ENCODE results near the gene ZNF217.

- peak; percentile 85 for TF ChIP-seq CTCF (conservative IDR thresholded peaks at IDR 0.05; ENCODE audit: low read length)
- TF ChIP-seq EZH2phosphoT487 (IDR thresholded peaks at IDR 0.05; ENCODE audit: borderline replicate concordance, low read depth, low read length): no peak
Observed at GRCh38 chr20:53547664-53548239, 45.9 kb downstream of the ZNF217 start.

Data from OCI-LY7 (cell line).